HEK293 (cell line): ENCODE measurements around the gene TIMM50.
A peak's percentile ranks its signal among the peaks of the same experiment; 100 is the strongest.

ENCODE experiments used
- AEBP2 ChIP-seq: fragments of 450-650 bp; formaldehyde crosslinking; IDR thresholded peaks from 2 replicates; pipeline ENCODE4 v1.5.1; 2016; ENCODE audit warnings: missing biosample characterization, missing genetic modification characterization, borderline replicate concordance
- BCL6B ChIP-seq: fragments of 450-650 bp; formaldehyde crosslinking; IDR thresholded peaks from 2 replicates; pipeline ENCODE4 v1.5.1; 2017; ENCODE audit warnings: missing biosample characterization, missing genetic modification characterization
- GFI1B ChIP-seq: fragments of 450-650 bp; formaldehyde crosslinking; IDR thresholded peaks from 2 replicates; pipeline ENCODE4 v1.5.1; 2016; ENCODE audit warnings: missing biosample characterization, missing genetic modification characterization
- GLIS2 ChIP-seq: fragments of 450-650 bp; formaldehyde crosslinking; IDR thresholded peaks from 2 replicates; pipeline ENCODE4 v1.5.1; 2016; ENCODE audit warnings: missing biosample characterization, missing genetic modification characterization
- HOXA7 ChIP-seq: sonication (generic); formaldehyde crosslinking; IDR thresholded peaks from 2 replicates; pipeline ENCODE4 v1.8.1; 2022; ENCODE audit warnings: missing genetic modification reagents, borderline replicate concordance
- KLF8 ChIP-seq: fragments of 450-650 bp; formaldehyde crosslinking; IDR thresholded peaks from 2 replicates; pipeline ENCODE4 v1.5.1; 2016; ENCODE audit warnings: missing biosample characterization, missing genetic modification characterization
- REST ChIP-seq: fragments of 450-650 bp; formaldehyde crosslinking; IDR thresholded peaks from 2 replicates; pipeline ENCODE4 v1.5.1; 2016; ENCODE audit warnings: missing biosample characterization, missing genetic modification characterization
- YY2 ChIP-seq: fragments of 450-650 bp; formaldehyde crosslinking; IDR thresholded peaks from 2 replicates; pipeline ENCODE4 v1.5.1; 2016; ENCODE audit warnings: missing biosample characterization, missing genetic modification characterization
- ZBTB1 ChIP-seq: fragments of 450-650 bp; formaldehyde crosslinking; IDR thresholded peaks from 2 replicates; pipeline ENCODE4 v1.5.1; 2016; ENCODE audit warnings: missing biosample characterization, missing genetic modification characterization
- ZBTB26 ChIP-seq: fragments of 450-650 bp; formaldehyde crosslinking; optimal IDR thresholded peaks from 2 replicates; pipeline ENCODE3; 2016; ENCODE audit warnings: missing biosample characterization, mild to moderate bottlenecking, missing genetic modification characterization
- ZFHX2 ChIP-seq: fragments of 450-650 bp; formaldehyde crosslinking; conservative IDR thresholded peaks from 2 replicates; pipeline ENCODE4 v1.5.1; 2016; ENCODE audit warnings: missing biosample characterization, missing genetic modification characterization
- ZIC2 ChIP-seq: fragments of 450-650 bp; formaldehyde crosslinking; IDR thresholded peaks from 2 replicates; pipeline ENCODE4 v1.5.1; 2016; ENCODE audit warnings: missing biosample characterization, missing genetic modification characterization
- ZNF175 ChIP-seq: fragments of 450-650 bp; formaldehyde crosslinking; IDR thresholded peaks from 2 replicates; pipeline ENCODE4 v1.5.1; 2016; ENCODE audit warnings: missing biosample characterization, missing genetic modification characterization
- ZNF274 ChIP-seq, 2 experiments: fragments of 200-500 bp in 1 of 2; fragments of 450-650 bp in 1 of 2; sonication (Bioruptor generic) in 1 of 2; formaldehyde crosslinking in 1 of 2; IDR thresholded peaks; 2 replicates each; pipeline versions ENCODE4 v1.5.1 to v1.6.1; 2014 to 2016; ENCODE audit warnings: borderline replicate concordance in 1 of 2, inconsistent platforms in 1 of 2, low read length in 1 of 2, missing biosample characterization in 1 of 2, missing genetic modification characterization in 1 of 2
- ZNF335 ChIP-seq: fragments of 450-650 bp; formaldehyde crosslinking; conservative IDR thresholded peaks from 2 replicates; pipeline ENCODE4 v1.5.1; 2016; ENCODE audit warnings: missing biosample characterization, missing genetic modification characterization
- ZNF391 ChIP-seq: fragments of 450-650 bp; formaldehyde crosslinking; IDR thresholded peaks from 2 replicates; pipeline ENCODE4 v1.5.1; 2016; ENCODE audit warnings: low read depth, missing biosample characterization, missing genetic modification characterization, borderline replicate concordance
- ZNF48 ChIP-seq: fragments of 450-650 bp; formaldehyde crosslinking; IDR thresholded peaks from 2 replicates; pipeline ENCODE4 v1.5.1; 2016; ENCODE audit warnings: missing biosample characterization, missing genetic modification characterization
- ZNF548 ChIP-seq: fragments of 450-650 bp; formaldehyde crosslinking; IDR thresholded peaks from 2 replicates; pipeline ENCODE4 v1.5.1; 2016; ENCODE audit warnings: missing biosample characterization, missing genetic modification characterization
- ZNF555 ChIP-seq: fragments of 450-650 bp; formaldehyde crosslinking; conservative IDR thresholded peaks from 2 replicates; pipeline ENCODE4 v1.5.1; 2017; ENCODE audit warnings: missing biosample characterization, mild to moderate bottlenecking, missing genetic modification characterization, inconsistent platforms
- ZNF623 ChIP-seq: fragments of 450-650 bp; formaldehyde crosslinking; IDR thresholded peaks from 2 replicates; pipeline ENCODE4 v1.5.1; 2016; ENCODE audit warnings: missing biosample characterization, missing genetic modification characterization
- ZNF629 ChIP-seq: fragments of 450-650 bp; formaldehyde crosslinking; IDR thresholded peaks from 2 replicates; pipeline ENCODE4 v1.5.1; 2017; ENCODE audit warnings: missing biosample characterization, missing genetic modification characterization
- ZNF645 ChIP-seq: fragments of 450-650 bp; formaldehyde crosslinking; IDR thresholded peaks from 2 replicates; pipeline ENCODE4; 2016; ENCODE audit warnings: missing biosample characterization, missing genetic modification characterization
- ZNF776 ChIP-seq: fragments of 450-650 bp; formaldehyde crosslinking; IDR thresholded peaks from 2 replicates; pipeline ENCODE4 v1.5.0; 2017; ENCODE audit warnings: missing biosample characterization, missing genetic modification characterization, borderline replicate concordance
- ZNF777 ChIP-seq: fragments of 450-650 bp; formaldehyde crosslinking; IDR thresholded peaks from 2 replicates; pipeline ENCODE4 v1.5.1; 2017; ENCODE audit warnings: missing biosample characterization, missing genetic modification characterization, borderline replicate concordance
- ZNF791 ChIP-seq: fragments of 450-650 bp; formaldehyde crosslinking; IDR thresholded peaks from 2 replicates; pipeline ENCODE4 v1.5.1; 2016; ENCODE audit warnings: missing biosample characterization, missing genetic modification characterization
- ZNF792 ChIP-seq: fragments of 450-650 bp; formaldehyde crosslinking; IDR thresholded peaks from 2 replicates; pipeline ENCODE4 v1.5.1; 2016; ENCODE audit warnings: missing biosample characterization, missing genetic modification characterization
- ZSCAN23 ChIP-seq: fragments of 450-650 bp; formaldehyde crosslinking; IDR thresholded peaks from 2 replicates; pipeline ENCODE4 v1.5.1; 2016; ENCODE audit warnings: missing biosample characterization, missing genetic modification characterization
- ZSCAN4 ChIP-seq: fragments of 450-650 bp; formaldehyde crosslinking; IDR thresholded peaks from 2 replicates; pipeline ENCODE4 v1.5.1; 2017; ENCODE audit warnings: missing biosample characterization, missing genetic modification characterization

The TIMM50 gene

GRCh38 chr19:39445196-39446111 is 35.2 kb upstream of the TIMM50 start, which contains the start of gene SUPT5H (continued):
- peak; percentile 97 for TF ChIP-seq REST (tag by site-specific recombination)
- peak; percentile 100 for TF ChIP-seq ZNF335 (tag by site-specific recombination)
- peak; percentile 10; the same call in 1 of the 2 replicates for TF ChIP-seq ZNF791 (tag by site-specific recombination)
- peak; percentile 88; the same call in 1 of the 2 replicates for TF ChIP-seq ZNF792
- TF ChIP-seq ZSCAN23 (tag by site-specific recombination) = no peak
- TF ChIP-seq ZFHX2 (tag by site-specific recombination) = peak; percentile 97
- TF ChIP-seq ZNF629 (tag by site-specific recombination) = peak; percentile 93
- TF ChIP-seq YY2 (tag by site-specific recombination) = peak; percentile 97
- no peak for TF ChIP-seq BCL6B (tag by site-specific recombination)
- TF ChIP-seq ZNF548 (tag by site-specific recombination) = 0 out of 2 replicates have a peak, but pooled peaks have one; percentile 24
- TF ChIP-seq KLF8 (tag by site-specific recombination) = peak; percentile 98
- no peak for TF ChIP-seq ZNF274 (IDR thresholded peaks at IDR 0.05; ENCODE audit: low read length)
- no peak for TF ChIP-seq ZNF274 (tag by site-specific recombination; IDR thresholded peaks at IDR 0.05; ENCODE audit: borderline replicate concordance)
- peak; percentile 82 for TF ChIP-seq GLIS2 (tag by site-specific recombination)
- peak; percentile 50 for TF ChIP-seq ZBTB26 (tag by site-specific recombination)
- peak; percentile 42 for TF ChIP-seq ZIC2
- no peak for TF ChIP-seq ZBTB1 (tag by site-specific recombination)
- 0 out of 2 replicates have a peak, but pooled peaks have one; percentile 61 for TF ChIP-seq HOXA7
- TF ChIP-seq ZSCAN4 (tag by site-specific recombination) = peak; percentile 48; the same call in 1 of the 2 replicates
- TF ChIP-seq ZNF555 (tag by site-specific recombination) = no peak
- no peak for TF ChIP-seq GFI1B
- TF ChIP-seq ZNF645 = no peak
- TF ChIP-seq ZNF391 (tag by site-specific recombination) = peak; percentile 18; the same call in 1 of the 2 replicates
- no peak for TF ChIP-seq ZNF175 (tag by site-specific recombination)
- TF ChIP-seq ZNF623 (tag by site-specific recombination) = peak; percentile 54
- TF ChIP-seq AEBP2 (tag by site-specific recombination) = no peak
- TF ChIP-seq ZNF48 (tag by site-specific recombination) = no peak
- TF ChIP-seq ZNF777 (tag by site-specific recombination) = 0 out of 2 replicates have a peak, but pooled peaks have one; percentile 40
- TF ChIP-seq ZNF776 = no peak
